Measurements from ENCODE around the gene ATG7.

DNA sequence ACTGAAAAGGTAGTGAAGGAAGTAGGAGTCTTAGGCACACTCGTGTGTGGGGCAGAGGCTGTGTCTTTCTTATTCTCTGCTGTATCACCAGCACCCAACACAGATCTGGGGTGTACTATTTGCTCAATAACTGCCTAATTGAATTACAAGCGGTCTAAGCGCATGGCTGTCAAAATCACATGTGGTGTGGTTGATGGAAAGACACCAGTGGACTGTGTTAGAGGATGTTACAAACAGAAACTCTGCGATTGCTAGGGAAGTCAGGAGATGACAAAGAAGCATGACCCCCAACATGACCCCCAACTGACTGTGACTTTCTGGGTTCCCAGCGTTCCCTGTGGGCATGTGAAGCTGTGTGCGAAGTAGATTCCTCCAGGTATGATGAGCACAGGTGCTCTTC, 32.0 kb downstream of the ATG7 start:
- TF ChIP-seq, protein P1, sequence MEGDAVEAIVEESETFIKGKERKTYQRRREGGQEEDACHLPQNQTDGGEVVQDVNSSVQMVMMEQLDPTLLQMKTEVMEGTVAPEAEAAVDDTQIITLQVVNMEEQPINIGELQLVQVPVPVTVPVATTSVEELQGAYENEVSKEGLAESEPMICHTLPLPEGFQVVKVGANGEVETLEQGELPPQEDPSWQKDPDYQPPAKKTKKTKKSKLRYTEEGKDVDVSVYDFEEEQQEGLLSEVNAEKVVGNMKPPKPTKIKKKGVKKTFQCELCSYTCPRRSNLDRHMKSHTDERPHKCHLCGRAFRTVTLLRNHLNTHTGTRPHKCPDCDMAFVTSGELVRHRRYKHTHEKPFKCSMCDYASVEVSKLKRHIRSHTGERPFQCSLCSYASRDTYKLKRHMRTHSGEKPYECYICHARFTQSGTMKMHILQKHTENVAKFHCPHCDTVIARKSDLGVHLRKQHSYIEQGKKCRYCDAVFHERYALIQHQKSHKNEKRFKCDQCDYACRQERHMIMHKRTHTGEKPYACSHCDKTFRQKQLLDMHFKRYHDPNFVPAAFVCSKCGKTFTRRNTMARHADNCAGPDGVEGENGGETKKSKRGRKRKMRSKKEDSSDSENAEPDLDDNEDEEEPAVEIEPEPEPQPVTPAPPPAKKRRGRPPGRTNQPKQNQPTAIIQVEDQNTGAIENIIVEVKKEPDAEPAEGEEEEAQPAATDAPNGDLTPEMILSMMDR (optimal IDR thresholded peaks at IDR 0.05 in 1 of 3, IDR thresholded peaks at IDR 0.05 in 1 of 3, conservative IDR thresholded peaks at IDR 0.05 in 1 of 3; ENCODE audit: extremely low read depth in 1 of 3, insufficient read depth in 2 of 3, low read length in 3 of 3): no peak
- TF ChIP-seq EZH2 (IDR thresholded peaks at IDR 0.05; ENCODE audit: low read length): no peak

Data from keratinocyte (primary cell).